ELF-1 (cell line): ENCODE data around the gene OSBPL1A.

Source experiments
- DNase-seq: peaks from one replicate; pipeline ENCODE4 v3.0.0-alpha.2; 2016; ENCODE audit warnings: low read depth, low spot score

Gene OSBPL1A

GRCh38 chr18:24397694-24398368 is at the start of gene OSBPL1A:
OSBPL1A (minus strand) TSS chr18:24397824; CDS start chr18:24377533, 20,291 bp downstream.
- DNase-seq, result peak; percentile 94

DNA sequence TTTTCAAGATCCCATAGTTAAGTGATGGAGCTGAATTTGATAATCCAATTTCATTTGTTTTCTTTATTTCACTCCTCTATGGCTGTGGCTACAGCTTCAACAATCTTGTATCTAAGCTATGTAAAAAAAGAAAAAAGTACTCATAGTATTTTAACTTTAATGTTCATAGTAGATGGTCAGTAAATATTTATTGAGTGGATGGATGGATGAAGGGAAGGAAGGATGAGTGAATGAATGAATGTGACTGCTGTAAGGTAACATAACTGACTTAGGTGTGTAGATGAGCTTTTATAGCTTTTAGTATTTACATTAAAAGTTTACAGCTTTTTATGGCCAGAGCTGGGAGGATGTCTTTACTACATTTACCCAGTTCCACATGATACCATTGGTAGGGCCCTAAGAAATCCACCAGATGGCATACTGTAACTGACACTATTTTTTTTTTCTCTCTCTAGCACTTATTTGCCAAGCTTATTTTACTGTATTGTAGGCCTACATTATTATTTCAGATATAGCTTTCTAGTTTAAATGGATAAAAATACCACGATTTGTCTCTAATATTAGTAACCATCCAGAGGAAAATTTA is 49.4 kb upstream of the OSBPL1A start:
- no peak for DNase-seq

- no peak for DNase-seq
Observed at GRCh38 chr18:24446453-24446852, 48.8 kb upstream of the OSBPL1A start.

DNA sequence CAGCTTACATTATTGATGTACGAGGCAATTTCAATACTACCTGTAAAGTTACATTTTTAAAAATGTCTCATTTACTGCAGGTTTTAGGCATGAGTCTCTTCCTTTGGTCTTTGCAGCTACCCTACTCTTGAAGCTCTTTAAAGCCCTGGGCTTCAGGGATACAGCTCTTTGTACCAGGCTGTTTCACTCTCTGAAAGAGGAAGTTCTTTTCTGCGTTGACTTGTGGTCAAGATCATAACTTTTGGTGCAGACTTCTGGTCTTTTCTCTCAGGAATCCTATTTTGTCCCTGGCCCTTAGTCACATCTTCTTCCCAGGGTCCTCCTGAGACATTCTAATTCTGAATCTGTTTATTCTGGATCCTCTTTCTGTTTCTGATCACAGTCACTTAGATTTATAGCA is 46.2 kb upstream of the OSBPL1A start:
- DNase-seq, result no peak

GRCh38 chr18:24436939-24437338 is 39.3 kb upstream of the OSBPL1A start:
- no peak for DNase-seq

DNA sequence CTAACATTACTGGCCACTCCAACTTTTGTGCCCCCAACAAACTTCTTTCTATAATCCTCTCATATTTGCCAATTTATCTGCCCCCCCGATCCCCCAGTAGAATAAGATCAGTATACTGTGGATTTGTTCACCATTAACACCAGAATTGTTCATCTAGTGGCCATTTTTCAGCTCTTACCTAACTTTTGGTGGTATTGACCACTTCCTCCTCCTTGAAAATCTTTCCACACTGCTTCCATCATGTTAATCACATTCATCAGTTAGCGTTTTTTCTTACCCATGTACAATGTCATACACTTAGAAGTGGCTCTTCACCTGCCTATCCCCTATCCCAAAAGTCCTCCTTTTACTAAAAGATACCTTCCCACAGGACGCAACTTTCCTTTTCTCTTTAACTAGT is 35.0 kb upstream of the OSBPL1A start:
- DNase-seq, result no peak

DNA sequence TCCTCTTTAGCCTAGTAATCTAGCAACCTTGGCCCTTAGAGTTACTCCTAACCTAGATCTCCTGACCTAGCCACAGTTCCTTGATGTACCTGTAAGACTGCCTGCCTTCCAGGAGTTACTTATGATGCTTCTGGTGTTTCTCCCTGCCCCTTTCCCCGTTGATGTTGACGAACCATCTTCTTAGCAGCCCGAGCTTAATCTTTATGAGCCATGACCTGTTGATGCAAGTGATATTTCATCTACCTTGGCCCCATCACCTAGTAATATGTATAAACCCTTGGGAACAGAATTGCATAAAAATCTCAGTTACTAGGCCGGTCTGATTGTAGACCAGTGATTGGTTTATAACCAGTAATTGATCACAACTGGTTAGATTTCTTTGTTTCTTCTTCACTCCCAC is 31.6 kb upstream of the OSBPL1A start:
- no peak for DNase-seq

- DNase-seq, result no peak
Observed at GRCh38 chr18:24428709-24429108, 31.1 kb upstream of the OSBPL1A start.

- no peak for DNase-seq
Observed at GRCh38 chr18:24427484-24427883, 29.9 kb upstream of the OSBPL1A start.

- peak; percentile 93 for DNase-seq
Observed at GRCh38 chr18:24426398-24427294, 29.0 kb upstream of the OSBPL1A start, which contains the start of gene IMPACT. IMPACT (plus strand) TSS chr18:24426670; CDS start chr18:24426757, 87 bp downstream.

GRCh38 chr18:24426073-24426397 is 28.4 kb upstream of the OSBPL1A start:
- DNase-seq, result no peak

- no peak for DNase-seq
Observed at GRCh38 chr18:24421831-24422230, 24.2 kb upstream of the OSBPL1A start.

GRCh38 chr18:24420551-24420950 is 22.9 kb upstream of the OSBPL1A start:
- DNase-seq, result no peak

DNA sequence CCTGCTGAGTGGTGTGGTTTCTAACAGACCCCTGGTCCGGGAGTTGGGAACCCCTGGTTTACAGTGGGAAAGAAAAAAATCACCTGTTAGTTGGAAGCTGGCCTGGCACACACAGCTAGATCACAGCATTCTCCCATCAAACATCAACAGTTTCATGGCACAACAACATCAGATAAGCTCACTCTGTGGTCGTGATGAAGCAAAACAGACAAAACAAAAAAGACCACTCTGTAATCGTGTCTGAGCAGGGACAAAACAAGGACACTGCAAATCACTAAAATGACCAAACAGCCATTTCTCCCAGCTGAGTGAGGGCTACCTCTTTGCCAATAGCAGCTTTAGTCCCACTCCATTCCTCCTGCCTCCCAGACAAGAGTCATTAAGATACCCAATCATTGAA is 19.9 kb upstream of the OSBPL1A start:
- no peak for DNase-seq

GRCh38 chr18:24414349-24415003 is 16.9 kb upstream of the OSBPL1A start:
- DNase-seq, result no peak

GRCh38 chr18:24413148-24413547 is 15.5 kb upstream of the OSBPL1A start:
- peak; percentile 59 for DNase-seq

DNA sequence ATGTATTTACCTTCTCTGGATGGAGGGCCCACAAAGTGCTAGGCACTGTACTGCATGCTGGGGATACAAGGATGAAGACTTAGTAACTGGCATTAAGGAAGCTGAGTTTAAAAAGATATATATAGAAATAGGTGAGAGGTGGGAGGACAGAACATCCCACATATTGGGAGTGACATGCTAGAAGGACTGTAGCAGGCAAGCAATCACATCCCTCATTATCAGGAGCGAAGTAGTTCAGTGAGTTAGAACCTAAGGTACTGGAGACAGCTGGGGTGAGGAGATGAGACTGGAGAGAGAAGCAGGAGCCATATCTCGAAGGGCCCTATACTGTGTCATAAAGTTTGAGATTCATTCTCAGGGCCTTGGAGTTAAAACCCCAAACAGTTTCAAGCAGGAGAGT is 10.9 kb upstream of the OSBPL1A start:
- no peak for DNase-seq

GRCh38 chr18:24404591-24404990 is 7.0 kb upstream of the OSBPL1A start:
- DNase-seq, result no peak

GRCh38 chr18:24403076-24403475 is 5.5 kb upstream of the OSBPL1A start:
- peak; percentile 47 for DNase-seq

GRCh38 chr18:24402209-24402785 is 4.7 kb upstream of the OSBPL1A start:
- peak; percentile 32 for DNase-seq

- DNase-seq, result peak; percentile 28
Observed at GRCh38 chr18:24400587-24400986, 3.0 kb upstream of the OSBPL1A start.

DNA sequence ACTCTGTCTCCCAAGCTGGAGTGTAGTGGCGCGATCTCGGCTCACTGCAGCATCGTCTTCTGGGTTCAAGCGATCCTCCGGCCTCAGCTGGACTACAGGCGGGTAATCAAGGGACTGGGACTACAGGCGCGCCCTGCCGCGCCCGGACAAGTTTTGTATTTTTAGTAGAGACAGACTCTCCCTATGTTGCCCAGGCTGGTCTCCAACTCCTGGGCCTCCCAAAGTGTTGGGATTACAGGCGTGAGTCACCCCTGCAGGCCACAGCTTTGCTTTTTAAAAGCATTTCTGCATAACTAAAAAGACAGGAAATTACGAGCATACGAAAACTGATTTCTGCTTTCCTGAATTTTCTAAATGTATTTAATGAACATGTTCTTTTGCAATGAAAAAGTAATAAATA is 916 bp upstream of the OSBPL1A start:
- peak; percentile 59 for DNase-seq
